ENCODE data around the gene DHRS13. TPM values are rescaled to one million over a fixed set of nuclear protein-coding genes. Genes with fewer than 3 reads are reported as not detected.
A peak's percentile ranks its signal among the peaks of the same experiment; 100 is the strongest.

Gene DHRS13
- total and polyA plus RNA-seq, 10 of the 15 experiments (the other 5 are each of a cell fraction or from before 2014, with no cell fraction given) = 0.18 to 55.2 (median 31.3) TPM; not detected in 1

DNA sequence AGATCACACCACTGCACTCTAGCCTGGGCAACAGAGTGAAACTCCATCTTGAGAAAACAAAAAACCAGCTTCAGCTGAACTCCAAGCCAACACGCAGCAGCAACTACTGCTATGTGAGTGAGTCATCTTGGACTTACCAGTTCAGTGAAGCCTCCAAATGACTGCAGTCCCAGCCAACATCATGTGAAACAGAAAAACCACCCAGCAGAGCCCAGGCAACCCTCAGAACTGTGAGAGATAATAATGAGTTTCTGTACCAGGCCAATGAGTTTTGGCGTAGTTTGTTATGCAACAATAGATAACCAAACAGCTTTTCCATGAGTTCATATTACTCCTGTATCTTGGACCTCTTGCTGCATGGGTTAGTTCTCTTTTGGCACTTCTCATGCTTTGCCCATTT lies 25.2 kb upstream of the DHRS13 start:
- ChIA-PET CTCF (interaction anchor here (0.5 to 3.3 kb wide), 8 partner anchors 9 to 201 kb away, joined by 3 to 21 read pairs (median 4); no protein-coding TSS in a partner anchor), POLR2A (interaction anchor here (1.1 to 2.6 kb wide), 4 partner anchors 16 to 132 kb away, joined by 3 to 7 read pairs (median 4); partner anchors contain the start of gene PHF12), SMC1A (ENCODE audit: uncharacterized antibody, unreplicated experiment) (interaction anchor here (0.6 to 7.3 kb wide), 3 partner anchors 11 to 165 kb away, joined by 3 to 34 read pairs (median 3); no protein-coding TSS in a partner anchor), RAD21 (ENCODE audit: unreplicated experiment) (interaction anchor here (1.8 kb wide), 1 partner anchor 12 kb away, joined by 6 read pairs; no protein-coding TSS in a partner anchor)
- H3K36me3 ChIP-seq (ENCODE audit: control insufficient read depth in 2 of 2, insufficient read depth in 2 of 2, low read length in 1 of 2) = peaks cover 11 to 26% of the 10 kb centered on the region in 2 experiments
- intact Hi-C loops (cut with micrococcal nuclease; ENCODE audit: unreplicated experiment) = no loop called here
- ATAC-seq (peak; percentile 95), DNase-seq (ENCODE audit: low read depth, low spot score) (no peak), FAIRE-seq (no peak)
- H2AFZ ChIP-seq (ENCODE audit: control insufficient read depth, low read depth, low read length) = no peak overlapping the region
- H3K4me1 ChIP-seq (ENCODE audit: control insufficient read depth, insufficient read depth, low read length) = peaks cover 12% of the 10 kb centered on the region
- no peaks in the 10 kb centered on the region for H3K27me3 ChIP-seq (replicated peaks in 1 of 2; ENCODE audit: control insufficient read depth in 2 of 2, insufficient read depth in 2 of 2, low read length in 1 of 2)
- no peak overlapping the region for H3K4me3 ChIP-seq
- in situ Hi-C loops (cut with MboI) = no loop called here
- no peak overlapping the region for H3K27ac ChIP-seq (ENCODE audit: control insufficient read depth, insufficient read depth)
- BruUV-seq (replicated peaks) = no TSS peak
- H4K20me1 ChIP-seq (ENCODE audit: control insufficient read depth, insufficient read depth) = 0 out of 2 replicates have a peak, but pooled peaks cover 3% of the 10 kb centered on the region
- 31% methylated on average over 2 of the region's 2 CpGs for WGBS (ENCODE audit: insufficient coverage, insufficient replicate concordance, low lambda C conversion rate, missing lambda C conversion rate)
- no peak overlapping the region for H3K9ac ChIP-seq (ENCODE audit: control insufficient read depth, insufficient read depth, low read length)
- TF ChIP-seq YY1 (IDR thresholded peaks at IDR 0.05; ENCODE audit: low read depth, low read length) (peak; percentile 45; the same call in 1 of the 2 replicates), IRF4 (IDR thresholded peaks at IDR 0.05; ENCODE audit: low read depth, low read length) (peak; percentile 54; the same call in 1 of the 2 replicates), GATAD2B (conservative IDR thresholded peaks at IDR 0.05; ENCODE audit: low read depth) (no peak), TCF12 (IDR thresholded peaks at IDR 0.05; ENCODE audit: low read depth, low read length) (no peak), RUNX3 (IDR thresholded peaks at IDR 0.05; ENCODE audit: low read length) (peak; percentile 50), CBX5 (IDR thresholded peaks at IDR 0.05; ENCODE audit: low read depth) (peak; percentile 96), JUND (IDR thresholded peaks at IDR 0.05; ENCODE audit: low read depth, low read length) (no peak), MYB (IDR thresholded peaks at IDR 0.05; ENCODE audit: borderline replicate concordance, low read depth, low read length) (no peak), JUNB (IDR thresholded peaks at IDR 0.05) (peak; percentile 57)
- TF ChIP-seq, protein P1, sequence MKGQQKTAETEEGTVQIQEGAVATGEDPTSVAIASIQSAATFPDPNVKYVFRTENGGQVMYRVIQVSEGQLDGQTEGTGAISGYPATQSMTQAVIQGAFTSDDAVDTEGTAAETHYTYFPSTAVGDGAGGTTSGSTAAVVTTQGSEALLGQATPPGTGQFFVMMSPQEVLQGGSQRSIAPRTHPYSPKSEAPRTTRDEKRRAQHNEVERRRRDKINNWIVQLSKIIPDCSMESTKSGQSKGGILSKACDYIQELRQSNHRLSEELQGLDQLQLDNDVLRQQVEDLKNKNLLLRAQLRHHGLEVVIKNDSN (IDR thresholded peaks at IDR 0.05; ENCODE audit: borderline replicate concordance, extremely low read length, insufficient read depth, low read depth, low read length) = no peak
- peaks cover 8% of the 10 kb centered on the region; the same call in 2 of the 3 replicates for H3K9me3 ChIP-seq (replicated peaks; ENCODE audit: control insufficient read depth, insufficient read depth, low read length)
- peaks cover 24% of the 10 kb centered on the region for H3K79me2 ChIP-seq (ENCODE audit: control insufficient read depth, insufficient read depth, low read length)
- H3K4me2 ChIP-seq (ENCODE audit: control insufficient read depth, insufficient read depth) = no peak overlapping the region

Data from GM12878 (cell line).